ENCODE data around the gene ARL8B.

The ARL8B gene

GRCh38 chr3:5187156-5187919 lies 65.2 kb downstream of the ARL8B start, which contains the start of gene EDEM1:
EDEM1 (plus strand) TSS chr3:5187707; CDS start chr3:5187806, 99 bp downstream.
- DNase-seq (ENCODE audit: low read depth), result peak; percentile 84

- DNase-seq (ENCODE audit: low read depth), result no peak
Observed at GRCh38 chr3:5187920-5188418, 65.9 kb downstream of the ARL8B start.

GRCh38 chr3:5188419-5189221 lies 66.5 kb downstream of the ARL8B start:
- peak; percentile 37 for DNase-seq (ENCODE audit: low read depth)

- no peak for DNase-seq (ENCODE audit: low read depth)
Observed at GRCh38 chr3:5190147-5190791, 68.2 kb downstream of the ARL8B start.

GRCh38 chr3:5191555-5192304 lies 69.6 kb downstream of the ARL8B start:
- DNase-seq (ENCODE audit: low read depth), result no peak

- DNase-seq (ENCODE audit: low read depth), result peak; percentile 27
Observed at GRCh38 chr3:5192571-5193365, 70.7 kb downstream of the ARL8B start.

GRCh38 chr3:5194341-5194740 lies 72.2 kb downstream of the ARL8B start:
- DNase-seq (ENCODE audit: low read depth), result no peak

GRCh38 chr3:5194801-5195509 lies 72.9 kb downstream of the ARL8B start:
- peak; percentile 36 for DNase-seq (ENCODE audit: low read depth)

- no peak for DNase-seq (ENCODE audit: low read depth)
Observed at GRCh38 chr3:5195605-5196004, 73.5 kb downstream of the ARL8B start.

- DNase-seq (ENCODE audit: low read depth), result no peak
Observed at GRCh38 chr3:5197022-5197421, 74.9 kb downstream of the ARL8B start.

GRCh38 chr3:5197470-5198312 lies 75.6 kb downstream of the ARL8B start:
- no peak for DNase-seq (ENCODE audit: low read depth)

GRCh38 chr3:5198313-5198677 lies 76.2 kb downstream of the ARL8B start:
- DNase-seq (ENCODE audit: low read depth), result no peak

GRCh38 chr3:5198986-5199731 lies 77.1 kb downstream of the ARL8B start:
- DNase-seq (ENCODE audit: low read depth), result no peak

- DNase-seq (ENCODE audit: low read depth), result no peak
Observed at GRCh38 chr3:5201536-5201935, 79.4 kb downstream of the ARL8B start.

- no peak for DNase-seq (ENCODE audit: low read depth)
Observed at GRCh38 chr3:5202222-5202621, 80.1 kb downstream of the ARL8B start.

- no peak for DNase-seq (ENCODE audit: low read depth)
Observed at GRCh38 chr3:5205165-5205941, 83.3 kb downstream of the ARL8B start.

- no peak for DNase-seq (ENCODE audit: low read depth)
Observed at GRCh38 chr3:5210926-5211325, 88.8 kb downstream of the ARL8B start.
